Peyer's patch (tissue), 4 donors: ENCODE data around the gene WIPF2. TPM values are rescaled to one million over a fixed set of nuclear protein-coding genes. Genes with fewer than 3 reads are reported as not detected.
"Not testable (repeated sequence)": the region's sequence is repeated elsewhere in the genome, so short reads cannot be mapped to it uniquely, and the experiment has no call there.

Source experiments
- DNase-seq, 3 donors: peaks; one replicate each; pipeline ENCODE4 v3.0.0-alpha.2; 2017 to 2019
- H3K27ac ChIP-seq, 4 donors: fragments of 200-600 bp; sonication (generic); one replicate each; pipeline ENCODE4 v1.5.1; 2016 to 2019
- H3K27me3 ChIP-seq, 2 donors: fragments of 200-600 bp; sonication (generic); one replicate each; pipeline ENCODE4 v1.5.1; 2019
- H3K36me3 ChIP-seq, 3 donors: fragments of 200-600 bp; sonication (generic); one replicate each; pipeline ENCODE4 v1.5.1; 2016 to 2019
- H3K4me1 ChIP-seq, 4 donors: fragments of 200-600 bp; sonication (generic); one replicate each; pipeline ENCODE4 v1.5.1; 2016 to 2019
- H3K4me3 ChIP-seq, 4 donors: fragments of 200-600 bp; sonication (generic); 1 replicate in 3 of 4; 2 replicates in 1 of 4; pipeline ENCODE4 v1.5.1; 2016 to 2019; ENCODE audit warnings: mild to moderate bottlenecking in 1 of 4
- H3K9me3 ChIP-seq, 4 donors: fragments of 200-600 bp; sonication (generic); one replicate each; pipeline ENCODE4 v1.5.1; 2016 to 2019; ENCODE audit warnings: mild to moderate bottlenecking in 1 of 4
- POLR2A ChIP-seq, 2 donors: fragments of 450-650 bp; IDR thresholded peaks; one replicate each; pipeline ENCODE4 v1.5.1; 2017; ENCODE audit warnings: antibody characterized with exemption in 2 of 2, mild to moderate bottlenecking in 2 of 2, moderate library complexity in 2 of 2
- total RNA-seq, 4 donors: library from RNA; depleted of rRNA; stranded (reverse); fragments of >200 nt; gene quantifications; one replicate each; pipeline ENCODE4 v1.1.0, GENCODE V29; 2016
- TF ChIP-seq, protein P1 (sequence below), 6 experiments: fragments of 450-650 bp in 4 of 6; fragments of 200-600 bp in 2 of 6; sonication (generic) in 1 of 6; IDR thresholded peaks; one replicate each; pipeline ENCODE4 v1.5.1; 2017 to 2019; ENCODE audit warnings: antibody characterized with exemption in 6 of 6, mild to moderate bottlenecking in 3 of 6, moderate library complexity in 1 of 6

Gene WIPF2
- total RNA-seq, 4 donors from 2014 or later: 20.6 to 34.3 (median 26.8) TPM

DNA sequence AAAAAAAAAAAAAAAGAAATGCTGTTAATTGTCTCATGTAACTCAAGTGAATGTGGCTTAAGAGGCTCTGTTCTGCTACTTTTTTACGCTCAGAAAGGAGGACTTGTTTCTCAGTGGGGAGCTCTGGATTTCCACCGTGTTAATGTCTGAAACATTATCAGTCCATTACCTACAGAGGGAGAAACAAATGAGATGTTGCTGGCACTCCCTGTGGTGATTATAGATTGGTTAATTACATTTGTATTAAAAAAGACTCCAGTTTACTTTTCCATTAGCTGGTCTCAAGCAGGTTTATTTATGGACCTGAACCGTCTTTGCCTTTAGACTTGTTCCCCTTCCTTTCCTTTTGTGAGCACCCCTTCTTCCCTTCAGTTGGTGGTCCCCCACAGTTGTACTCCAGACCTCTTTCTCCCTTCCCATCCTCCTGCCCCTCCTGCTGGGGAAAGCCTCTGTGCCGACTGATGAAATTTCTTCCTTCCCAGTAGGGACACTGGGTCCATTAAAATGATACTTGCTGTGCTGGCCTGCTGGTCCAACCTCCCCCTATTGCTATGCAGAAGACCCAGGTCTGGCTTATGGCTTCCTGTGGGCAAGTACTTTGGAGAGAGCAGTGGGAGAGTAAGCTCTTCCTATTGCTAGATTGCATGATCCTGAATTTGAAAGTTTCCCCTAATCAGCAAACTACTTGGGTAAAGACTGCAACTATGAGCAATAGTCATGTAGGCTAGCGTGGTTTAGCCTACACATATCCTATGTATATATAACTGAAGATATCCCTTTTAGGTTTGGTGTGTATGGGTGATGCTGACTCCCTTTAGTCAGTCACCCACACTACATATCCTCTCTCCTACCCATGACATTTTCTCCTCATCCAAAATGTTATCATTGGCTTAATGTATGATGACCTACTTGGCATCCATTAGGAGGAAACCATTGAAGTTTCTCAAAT lies 76.7 kb downstream of the WIPF2 start:
- TF ChIP-seq, protein P1, sequence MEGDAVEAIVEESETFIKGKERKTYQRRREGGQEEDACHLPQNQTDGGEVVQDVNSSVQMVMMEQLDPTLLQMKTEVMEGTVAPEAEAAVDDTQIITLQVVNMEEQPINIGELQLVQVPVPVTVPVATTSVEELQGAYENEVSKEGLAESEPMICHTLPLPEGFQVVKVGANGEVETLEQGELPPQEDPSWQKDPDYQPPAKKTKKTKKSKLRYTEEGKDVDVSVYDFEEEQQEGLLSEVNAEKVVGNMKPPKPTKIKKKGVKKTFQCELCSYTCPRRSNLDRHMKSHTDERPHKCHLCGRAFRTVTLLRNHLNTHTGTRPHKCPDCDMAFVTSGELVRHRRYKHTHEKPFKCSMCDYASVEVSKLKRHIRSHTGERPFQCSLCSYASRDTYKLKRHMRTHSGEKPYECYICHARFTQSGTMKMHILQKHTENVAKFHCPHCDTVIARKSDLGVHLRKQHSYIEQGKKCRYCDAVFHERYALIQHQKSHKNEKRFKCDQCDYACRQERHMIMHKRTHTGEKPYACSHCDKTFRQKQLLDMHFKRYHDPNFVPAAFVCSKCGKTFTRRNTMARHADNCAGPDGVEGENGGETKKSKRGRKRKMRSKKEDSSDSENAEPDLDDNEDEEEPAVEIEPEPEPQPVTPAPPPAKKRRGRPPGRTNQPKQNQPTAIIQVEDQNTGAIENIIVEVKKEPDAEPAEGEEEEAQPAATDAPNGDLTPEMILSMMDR (IDR thresholded peaks at IDR 0.05): no peak
- no peak for TF ChIP-seq POLR2A (IDR thresholded peaks at IDR 0.05)
- H3K36me3 ChIP-seq: no peaks in the 10 kb centered on the region
- no peak overlapping the region for H3K4me3 ChIP-seq
- H3K4me1 ChIP-seq: no peaks in the 10 kb centered on the region
- no peaks in the 10 kb centered on the region for H3K27me3 ChIP-seq
- H3K27ac ChIP-seq: no peak overlapping the region
- peak in 1 of 3 donors; percentile 5 for DNase-seq
- no peaks in the 10 kb centered on the region for H3K9me3 ChIP-seq

DNA sequence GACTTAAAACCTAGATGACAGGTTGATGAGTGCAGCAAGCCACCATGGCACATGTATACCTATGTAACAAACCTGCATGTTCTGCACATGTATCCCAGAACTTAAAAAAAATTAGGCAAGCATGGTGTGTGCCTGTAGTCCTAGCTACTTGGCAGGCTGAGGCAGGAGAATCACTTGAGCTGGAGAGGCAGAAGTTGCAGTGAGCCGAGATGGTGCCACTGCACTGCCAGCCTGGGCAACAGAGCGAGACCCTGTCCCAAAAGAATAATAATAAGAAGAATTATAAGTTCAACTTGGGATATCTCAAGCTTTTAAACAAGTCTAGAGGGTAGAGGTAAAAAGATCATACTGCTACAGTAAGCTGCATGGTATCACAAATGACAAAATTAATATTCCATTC lies 78.4 kb downstream of the WIPF2 start:
- peak in 1 of 3 donors; percentile 13 for DNase-seq
- H3K4me1 ChIP-seq: no peaks in the 10 kb centered on the region
- H3K36me3 ChIP-seq: no peaks in the 10 kb centered on the region
- H3K4me3 ChIP-seq: no peak overlapping the region
- no peaks in the 10 kb centered on the region for H3K27me3 ChIP-seq
- no peak for TF ChIP-seq POLR2A (IDR thresholded peaks at IDR 0.05)
- TF ChIP-seq, protein P1 (IDR thresholded peaks at IDR 0.05): no peak
- H3K27ac ChIP-seq: no peak overlapping the region
- no peaks in the 10 kb centered on the region for H3K9me3 ChIP-seq

DNA sequence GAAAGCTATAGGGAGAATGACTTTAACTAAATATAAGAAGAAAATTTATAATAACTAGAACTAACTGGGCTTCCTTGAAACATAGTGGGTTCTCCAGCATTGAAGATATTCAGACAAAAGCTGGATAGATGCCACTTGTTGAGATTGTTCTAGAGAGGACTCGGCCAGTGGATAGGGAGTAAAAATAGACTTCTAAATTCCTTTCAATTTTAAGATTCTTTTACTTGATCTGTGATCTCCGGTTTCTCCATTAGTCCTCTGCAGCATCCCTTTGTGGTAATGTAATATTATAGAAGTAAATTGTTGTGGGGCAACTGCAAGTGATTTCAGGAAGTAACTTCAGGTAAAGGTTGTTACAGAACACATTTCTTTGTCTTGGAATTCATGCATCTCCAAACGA lies 79.6 kb downstream of the WIPF2 start:
- Histone ChIP-seq H3K27ac (no peak overlapping the region), H3K36me3 (no peaks in the 10 kb centered on the region), H3K4me1 (peaks cover 0 to 7% (median 0%) of the 10 kb centered on the region in 4 donors), H3K4me3 (no peak overlapping the region), H3K9me3 (no peaks in the 10 kb centered on the region), H3K27me3 (no peaks in the 10 kb centered on the region)
- TF ChIP-seq, protein P1 (IDR thresholded peaks at IDR 0.05): no peak
- TF ChIP-seq POLR2A (IDR thresholded peaks at IDR 0.05): no peak
- DNase-seq: no peak

DNA sequence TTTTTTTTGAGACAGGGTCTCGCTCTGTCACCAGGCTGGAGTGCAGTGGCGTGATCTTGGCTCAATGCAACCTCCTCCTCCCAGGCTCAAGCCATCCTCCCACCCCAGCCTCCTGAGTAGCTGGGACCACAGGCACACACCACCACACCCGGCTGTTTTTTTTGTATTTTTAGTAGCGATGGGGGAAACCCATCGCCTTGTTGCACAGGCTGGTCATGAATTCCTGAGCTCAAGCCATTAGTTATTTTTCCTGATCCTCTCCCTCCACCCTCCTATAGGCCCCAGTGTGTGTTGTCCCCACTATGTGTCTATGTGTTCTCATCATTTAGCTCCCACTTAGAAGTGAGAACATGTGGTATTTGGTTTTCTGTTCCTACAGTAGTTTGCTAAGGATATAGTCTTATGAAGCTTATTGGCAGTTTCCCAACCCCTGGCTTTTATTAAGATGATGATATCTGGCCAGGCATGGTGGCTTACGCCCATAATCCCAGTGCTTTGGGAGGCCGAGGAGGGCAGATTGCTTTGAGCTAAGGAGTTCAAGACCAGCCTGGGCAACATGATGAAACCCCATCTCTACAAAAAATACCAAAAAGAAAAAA lies 80.2 kb downstream of the WIPF2 start:
- H3K36me3 ChIP-seq, H3K9me3 ChIP-seq, H3K27me3 ChIP-seq, H3K27ac ChIP-seq, H3K4me3 ChIP-seq: not testable (repeated sequence)
- DNase-seq: peak in 1 of 3 donors; percentile 23
- H3K4me1 ChIP-seq: peaks cover 0 to 12% (median 0%) of the 10 kb centered on the region in 4 donors

DNA sequence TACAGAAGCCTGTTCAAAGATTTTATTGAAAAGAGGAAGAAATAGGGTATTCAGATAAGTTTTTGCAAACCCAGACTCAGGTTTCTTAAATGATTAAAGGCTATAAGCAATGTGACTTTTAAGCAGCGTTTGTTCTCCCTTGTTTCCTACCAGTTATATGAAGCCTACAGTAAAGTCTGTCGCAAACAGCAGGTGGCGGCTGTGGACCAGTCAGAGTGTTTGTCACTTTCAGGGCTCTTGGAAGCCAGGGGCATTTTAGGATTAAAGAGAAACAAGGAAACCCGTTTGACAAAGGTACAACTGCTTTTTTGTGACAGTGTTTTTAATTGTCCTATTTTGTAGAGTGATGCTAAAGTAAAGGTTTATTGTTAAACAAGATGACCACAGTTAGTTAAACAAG lies 82.2 kb downstream of the WIPF2 start:
- Histone ChIP-seq H3K36me3 (no peaks in the 10 kb centered on the region), H3K4me1 (peaks cover 0 to 16% (median 0%) of the 10 kb centered on the region in 4 donors), H3K27me3 (no peaks in the 10 kb centered on the region), H3K27ac (no peak overlapping the region), H3K4me3 (no peak overlapping the region), H3K9me3 (no peaks in the 10 kb centered on the region)
- peak in 1 of 3 donors; percentile 63 for DNase-seq
- TF ChIP-seq, protein P1 (IDR thresholded peaks at IDR 0.05): peak in 3 of 6 experiments; percentile 55 to 60 (median 60)
- TF ChIP-seq POLR2A (IDR thresholded peaks at IDR 0.05): no peak
